H9 (cell line): ENCODE measurements around the gene STXBP6. TPM values are rescaled to one million over a fixed set of nuclear protein-coding genes. Genes with fewer than 3 reads are reported as not detected.

Experiments
- DNase-seq: peaks from one replicate; pipeline ENCODE4 v3.0.0-alpha.2; 2017
- H2AFZ ChIP-seq: one replicate; pipeline ENCODE4 v1.6.1; 2013; ENCODE audit warnings: mild to moderate bottlenecking, low read length, control low read depth, moderate library complexity
- H2AK5ac ChIP-seq: 2 replicates; pipeline ENCODE4 v1.6.1; 2013; ENCODE audit warnings: low read length, control low read depth, mixed read lengths; ENCODE audit not compliant: insufficient read length
- H2BK120ac ChIP-seq: one replicate; pipeline ENCODE4 v1.6.1; 2013; ENCODE audit warnings: low read depth, mild to moderate bottlenecking, low read length, control low read depth, inconsistent platforms; ENCODE audit not compliant: poor library complexity, severe bottlenecking
- H2BK12ac ChIP-seq: 2 replicates; pipeline ENCODE4 v1.6.1; 2013; ENCODE audit warnings: low read length, control low read depth, mixed read lengths, low read depth; ENCODE audit not compliant: insufficient read length
- H2BK15ac ChIP-seq: 2 replicates; pipeline ENCODE4 v1.6.1; 2013; ENCODE audit warnings: low read depth, low read length, control low read depth
- H2BK20ac ChIP-seq: one replicate; pipeline ENCODE4 v1.6.1; 2013; ENCODE audit warnings: low read depth, mild to moderate bottlenecking, low read length, control low read depth, inconsistent platforms; ENCODE audit not compliant: poor library complexity, severe bottlenecking
- H2BK5ac ChIP-seq: 2 replicates; pipeline ENCODE4 v1.6.1; 2013; ENCODE audit warnings: low read length, control low read depth, mixed read lengths; ENCODE audit not compliant: insufficient read length
- H3K14ac ChIP-seq: 2 replicates; pipeline ENCODE4 v1.6.1; 2013; ENCODE audit warnings: low read length, control low read depth; ENCODE audit not compliant: insufficient read depth
- H3K18ac ChIP-seq: 2 replicates; pipeline ENCODE4 v1.6.1; 2013; ENCODE audit warnings: low read depth, mild to moderate bottlenecking, mixed read lengths, low read length, control low read depth; ENCODE audit not compliant: insufficient read length
- H3K23ac ChIP-seq: 2 replicates; pipeline ENCODE4 v1.6.1; 2013; ENCODE audit warnings: low read length, control low read depth, mixed read lengths, low read depth; ENCODE audit not compliant: insufficient read length
- H3K23me2 ChIP-seq: 2 replicates; pipeline ENCODE4 v1.6.1; 2013; ENCODE audit warnings: low read depth, mild to moderate bottlenecking, mixed read lengths, low read length, control low read depth; ENCODE audit not compliant: insufficient read length, poor library complexity, severe bottlenecking
- H3K27ac ChIP-seq: 2 replicates; pipeline ENCODE4 v1.5.1; 2013; ENCODE audit warnings: low read length, control low read depth, mixed read lengths, low read depth; ENCODE audit not compliant: insufficient read length
- H3K27me3 ChIP-seq: 2 replicates; pipeline ENCODE4 v1.6.1; 2013; ENCODE audit warnings: low read length, control low read depth, inconsistent platforms; ENCODE audit not compliant: insufficient read depth
- H3K4ac ChIP-seq: 2 replicates; pipeline ENCODE4 v1.6.1; 2013; ENCODE audit warnings: low read depth, mild to moderate bottlenecking, control low read depth, inconsistent platforms, low read length, moderate library complexity
- H3K4me1 ChIP-seq: 2 replicates; pipeline ENCODE4 v1.6.1; 2013; ENCODE audit warnings: low read length, control low read depth, inconsistent platforms; ENCODE audit not compliant: insufficient read depth
- H3K4me2 ChIP-seq: 2 replicates; pipeline ENCODE4 v1.6.1; 2013; ENCODE audit warnings: low read length, control low read depth, mixed read lengths; ENCODE audit not compliant: insufficient read length, insufficient read depth
- H3K56ac ChIP-seq: 2 replicates; pipeline ENCODE4 v1.6.1; 2013; ENCODE audit warnings: low read depth, mild to moderate bottlenecking, mixed read lengths, low read length, control low read depth; ENCODE audit not compliant: insufficient read length
- H3K79me1 ChIP-seq: 2 replicates; pipeline ENCODE4 v1.6.1; 2013; ENCODE audit warnings: low read depth, mild to moderate bottlenecking, moderate library complexity, low read length, control low read depth, inconsistent platforms; ENCODE audit not compliant: insufficient read depth, poor library complexity, severe bottlenecking
- H3K79me2 ChIP-seq: 2 replicates; pipeline ENCODE4 v1.6.1; 2013; ENCODE audit warnings: low read length, control low read depth, inconsistent platforms; ENCODE audit not compliant: insufficient read depth
- H3K9ac ChIP-seq: 2 replicates; pipeline ENCODE4 v1.6.1; 2013; ENCODE audit warnings: low read length, control low read depth, mixed read lengths; ENCODE audit not compliant: insufficient read length; ENCODE audit errors: extremely low read depth
- H3K9me3 ChIP-seq: one replicate; pipeline ENCODE4 v1.6.1; 2013; ENCODE audit warnings: low read depth, low read length, inconsistent platforms; ENCODE audit not compliant: control insufficient read depth
- H3T11ph ChIP-seq: one replicate; pipeline ENCODE4 v1.6.1; 2013; ENCODE audit warnings: mild to moderate bottlenecking, low read length, control low read depth, inconsistent platforms
- H4K20me1 ChIP-seq: one replicate; pipeline ENCODE4 v1.6.1; 2013; ENCODE audit not compliant: control insufficient read depth, insufficient read length, insufficient read depth
- H4K5ac ChIP-seq: 2 replicates; pipeline ENCODE4 v1.6.1; 2013; ENCODE audit warnings: low read depth, mild to moderate bottlenecking, mixed read lengths, low read length, control low read depth; ENCODE audit not compliant: insufficient read length
- H4K8ac ChIP-seq: replicated peaks from 2 replicates; pipeline ENCODE4 v1.6.1; 2013; ENCODE audit warnings: low read length, control low read depth, mixed read lengths, low read depth; ENCODE audit not compliant: insufficient read length
- H4K91ac ChIP-seq: 2 replicates; pipeline ENCODE4 v1.6.1; 2013; ENCODE audit warnings: low read depth, mild to moderate bottlenecking, moderate library complexity, mixed read lengths, low read length, control low read depth; ENCODE audit not compliant: insufficient read length
- H3K27ac Mint-ChIP-seq, 3 experiments: 2 replicates in 2 of 3; 3 replicates in 1 of 3; pipeline ENCODE4 v1.8.0; 2020 to 2021; ENCODE audit warnings: mixed read lengths in 3 of 3, mild to moderate bottlenecking in 1 of 3, moderate library complexity in 1 of 3
- H3K27me3 Mint-ChIP-seq: 2 replicates; pipeline ENCODE4 v1.8.0; 2021; ENCODE audit warnings: low read depth, mild to moderate bottlenecking, moderate library complexity, mixed read lengths
- H3K36me3 Mint-ChIP-seq, 3 experiments: 2 replicates in 2 of 3; 3 replicates in 1 of 3; pipeline ENCODE4 v1.8.0; 2020 to 2021; ENCODE audit warnings: low read depth in 3 of 3, mixed read lengths in 3 of 3; ENCODE audit not compliant: insufficient read depth in 1 of 3
- H3K4me1 Mint-ChIP-seq, 2 experiments: 2 replicates each; pipeline ENCODE4 v1.8.0; 2020; ENCODE audit warnings: mixed read lengths in 2 of 2
- H3K4me3 Mint-ChIP-seq, 2 experiments: 2 replicates in 1 of 2; 3 replicates in 1 of 2; pipeline ENCODE4 v1.8.0; 2020 to 2021; ENCODE audit warnings: mild to moderate bottlenecking in 2 of 2, mixed read lengths in 2 of 2, moderate library complexity in 1 of 2
- H3K9me3 Mint-ChIP-seq, 2 experiments: 2 replicates in 1 of 2; 3 replicates in 1 of 2; pipeline ENCODE4 v1.8.0; 2020; ENCODE audit warnings: mild to moderate bottlenecking in 2 of 2, mixed read lengths in 2 of 2, moderate library complexity in 1 of 2
- WGBS: extraction: QIAGEN DNeasy Blood & Tissue Kit; methylation state at CpG from one replicate; pipeline ENCODE4 v1.1.7; 2013; ENCODE audit warnings: missing lambda C conversion rate, low lambda C conversion rate, mixed read lengths; ENCODE audit not compliant: insufficient read length; ENCODE audit errors: extremely low coverage; 5-methylcytosine and 5-hydroxymethylcytosine counted together
- total RNA-seq: library from RNA; stranded (reverse); gene quantifications from 2 replicates; pipeline ENCODE4 v1.2.1, GENCODE V29; 2021
- TF ChIP-seq, protein P1 (sequence below): fragments of 200-600 bp; sonication (generic); conservative IDR thresholded peaks from 3 replicates; pipeline ENCODE4 v1.8.0; 2021; ENCODE audit warnings: antibody characterized with exemption, mild to moderate bottlenecking

The STXBP6 gene
- total RNA-seq, 1 experiment from 2014 or later: 3.6 TPM

DNA sequence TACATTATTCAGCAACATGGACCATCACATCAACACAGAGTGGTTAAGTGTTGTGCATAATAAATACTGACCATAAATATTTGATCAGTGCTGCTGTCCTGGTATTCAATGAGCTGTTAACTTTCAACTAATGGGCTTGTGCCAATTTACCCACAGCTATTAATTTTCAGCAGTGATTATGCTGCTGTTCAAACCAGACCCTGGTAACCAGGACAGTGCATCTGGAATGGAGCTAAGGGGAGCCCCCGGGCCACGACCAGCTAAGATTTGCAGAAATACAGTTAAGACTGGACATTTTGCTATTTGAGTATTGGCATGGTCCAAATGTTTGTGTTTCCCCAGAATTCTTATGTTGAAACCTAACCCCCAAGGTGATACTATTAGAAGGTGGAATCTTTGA is 235.6 kb downstream of the STXBP6 start:
- Histone ChIP-seq H3K4me1 (no peaks in the 10 kb centered on the region), H2BK15ac (no peak overlapping the region), H3K18ac (no peak overlapping the region), H3K23me2 (no peaks in the 10 kb centered on the region), H3K79me1 (no peaks in the 10 kb centered on the region), H3K14ac (no peak overlapping the region), H4K91ac (no peak overlapping the region), H2BK5ac (no peak overlapping the region), H3K9me3 (no peaks in the 10 kb centered on the region), H4K20me1 (no peaks in the 10 kb centered on the region), H3K79me2 (no peaks in the 10 kb centered on the region), H3K4ac (no peak overlapping the region), H2BK20ac (no peak overlapping the region), H3T11ph (no peak overlapping the region), H2BK12ac (no peak overlapping the region), H2AFZ (no peak overlapping the region), H4K5ac (no peak overlapping the region), H3K23ac (no peak overlapping the region), H4K8ac (no peak overlapping the region), H3K9ac (no peak overlapping the region), H3K27ac (no peak overlapping the region), H3K56ac (no peak overlapping the region), H3K4me2 (no peak overlapping the region), H3K27me3 (no peaks in the 10 kb centered on the region), H2BK120ac (no peak overlapping the region), H2AK5ac (no peak overlapping the region)
- no peak for DNase-seq
- TF ChIP-seq, protein P1, sequence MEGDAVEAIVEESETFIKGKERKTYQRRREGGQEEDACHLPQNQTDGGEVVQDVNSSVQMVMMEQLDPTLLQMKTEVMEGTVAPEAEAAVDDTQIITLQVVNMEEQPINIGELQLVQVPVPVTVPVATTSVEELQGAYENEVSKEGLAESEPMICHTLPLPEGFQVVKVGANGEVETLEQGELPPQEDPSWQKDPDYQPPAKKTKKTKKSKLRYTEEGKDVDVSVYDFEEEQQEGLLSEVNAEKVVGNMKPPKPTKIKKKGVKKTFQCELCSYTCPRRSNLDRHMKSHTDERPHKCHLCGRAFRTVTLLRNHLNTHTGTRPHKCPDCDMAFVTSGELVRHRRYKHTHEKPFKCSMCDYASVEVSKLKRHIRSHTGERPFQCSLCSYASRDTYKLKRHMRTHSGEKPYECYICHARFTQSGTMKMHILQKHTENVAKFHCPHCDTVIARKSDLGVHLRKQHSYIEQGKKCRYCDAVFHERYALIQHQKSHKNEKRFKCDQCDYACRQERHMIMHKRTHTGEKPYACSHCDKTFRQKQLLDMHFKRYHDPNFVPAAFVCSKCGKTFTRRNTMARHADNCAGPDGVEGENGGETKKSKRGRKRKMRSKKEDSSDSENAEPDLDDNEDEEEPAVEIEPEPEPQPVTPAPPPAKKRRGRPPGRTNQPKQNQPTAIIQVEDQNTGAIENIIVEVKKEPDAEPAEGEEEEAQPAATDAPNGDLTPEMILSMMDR: no peak
- no peaks in the 10 kb centered on the region for H3K9me3 Mint-ChIP-seq
- H3K4me3 Mint-ChIP-seq: no peak overlapping the region
- WGBS: no CpG with 5 or more reads among the region's 2 CpGs
- no peaks in the 10 kb centered on the region for H3K36me3 Mint-ChIP-seq
- no peaks in the 10 kb centered on the region for H3K27me3 Mint-ChIP-seq
- no peak overlapping the region for H3K27ac Mint-ChIP-seq
- H3K4me1 Mint-ChIP-seq: peaks cover 6 to 13% of the 10 kb centered on the region in 2 experiments
